HepG2 (cell line): ENCODE data around the gene SLC36A3. TPM values are rescaled to one million over a fixed set of nuclear protein-coding genes. Genes with fewer than 3 reads are reported as not detected.
A peak's percentile ranks its signal among the peaks of the same experiment; 100 is the strongest.

Source experiments
- AKAP8 ChIP-seq: sonication (generic); formaldehyde crosslinking; IDR thresholded peaks from 2 replicates; pipeline ENCODE4 v1.5.1; 2020; ENCODE audit warnings: mild to moderate bottlenecking, missing genetic modification reagents
- CEBPG ChIP-seq: IDR thresholded peaks from 2 replicates; pipeline ENCODE4 v1.6.1; 2016
- FOXK1 ChIP-seq: sonication (generic); formaldehyde crosslinking; IDR thresholded peaks from 2 replicates; pipeline ENCODE4 v1.4.0; 2020; ENCODE audit warnings: low read depth, missing genetic modification reagents, borderline replicate concordance
- FOXO4 ChIP-seq: sonication (generic); formaldehyde crosslinking; conservative IDR thresholded peaks from 2 replicates; pipeline ENCODE4 v1.8.1; 2023; ENCODE audit warnings: missing genetic modification reagents
- HMGXB3 ChIP-seq: sonication (generic); formaldehyde crosslinking; IDR thresholded peaks from 2 replicates; pipeline ENCODE4 v1.4.0; 2020; ENCODE audit warnings: missing genetic modification reagents, borderline replicate concordance
- HOXD1 ChIP-seq: sonication (generic); formaldehyde crosslinking; IDR thresholded peaks from 2 replicates; pipeline ENCODE4 v1.5.0; 2020; ENCODE audit warnings: missing genetic modification reagents
- PATZ1 ChIP-seq: sonication (generic); formaldehyde crosslinking; IDR thresholded peaks from 2 replicates; pipeline ENCODE4 v1.4.0; 2020; ENCODE audit warnings: missing genetic modification reagents
- PHB2 ChIP-seq: fragments of 450-650 bp; IDR thresholded peaks from 2 replicates; pipeline ENCODE4 v1.6.1; 2018; ENCODE audit not compliant: partially characterized antibody
- PREB ChIP-seq: sonication (generic); formaldehyde crosslinking; IDR thresholded peaks from 2 replicates; pipeline ENCODE4 v1.4.0; 2020; ENCODE audit warnings: missing genetic modification reagents
- SMARCC2 ChIP-seq: fragments of 450-650 bp; IDR thresholded peaks from 2 replicates; pipeline ENCODE4 v1.6.1; 2017; ENCODE audit warnings: antibody characterized with exemption, mild to moderate bottlenecking
- TEF ChIP-seq: sonication (generic); formaldehyde crosslinking; IDR thresholded peaks from 2 replicates; pipeline ENCODE4 v1.5.0; 2020; ENCODE audit warnings: missing genetic modification reagents
- TERF1 ChIP-seq: sonication (generic); formaldehyde crosslinking; IDR thresholded peaks from 2 replicates; pipeline ENCODE4 v1.8.0; 2022; ENCODE audit warnings: mild to moderate bottlenecking, missing genetic modification reagents, moderate library complexity
- WIZ ChIP-seq: sonication (generic); formaldehyde crosslinking; IDR thresholded peaks from 2 replicates; pipeline ENCODE4 v1.5.1; 2020; ENCODE audit warnings: mild to moderate bottlenecking, missing genetic modification reagents
- ZGPAT ChIP-seq: IDR thresholded peaks from 2 replicates; pipeline ENCODE4 v1.6.1; 2016; ENCODE audit warnings: mild to moderate bottlenecking
- ZMAT3 ChIP-seq: sonication (generic); formaldehyde crosslinking; conservative IDR thresholded peaks from 2 replicates; pipeline ENCODE4 v1.7.0; 2021; ENCODE audit warnings: missing genetic modification reagents
- ZNF432 ChIP-seq: sonication (generic); formaldehyde crosslinking; IDR thresholded peaks from 2 replicates; pipeline ENCODE4 v1.5.0; 2020; ENCODE audit warnings: missing genetic modification reagents, mild to moderate bottlenecking, borderline replicate concordance
- ZNF619 ChIP-seq: sonication (generic); formaldehyde crosslinking; IDR thresholded peaks from 2 replicates; pipeline ENCODE4 v1.4.0; 2020; ENCODE audit warnings: mild to moderate bottlenecking, missing genetic modification reagents
- ZNF720 ChIP-seq: sonication (generic); formaldehyde crosslinking; IDR thresholded peaks from 2 replicates; pipeline ENCODE4 v1.4.0; 2020; ENCODE audit warnings: missing genetic modification reagents
- polyA plus RNA-seq, 8 experiments: library from polyadenylated mRNA; depleted of rRNA in 3 of 8; stranded (reverse) in 7 of 8; unstranded in 1 of 8; fragments of >200 nt; fragmentation: Illumina TruSeq in 4 of 8; extraction: Trizol in 4 of 8; gene quantifications; 2 replicates each; pipeline versions ENCODE4 v1.2.1 to v1.2.3, GENCODE V29; 2011 to 2016; ENCODE audit warnings: low read depth in 4 of 8, missing spikeins in 1 of 8, mixed read lengths in 1 of 8; ENCODE audit not compliant: insufficient read depth in 1 of 8
- total RNA-seq, 5 experiments: library from RNA; depleted of rRNA; stranded (reverse); fragments of >200 nt; fragmentation: Illumina TruSeq; extraction: Trizol; gene quantifications; 2 replicates each; pipeline ENCODE4 v1.2.3, GENCODE V29; 2016; ENCODE audit warnings: low read depth in 1 of 5

The SLC36A3 gene
- total and polyA plus RNA-seq, 2 of the 13 experiments (the other 11 are each of a cell fraction or from before 2014, with no cell fraction given) = not detected

GRCh38 chr5:151239237-151239861, 64.2 kb downstream of the SLC36A3 start (continued):
- TF ChIP-seq HOXD1 (CRISPR knock-in tag) (no peak), FOXO4 (CRISPR knock-in tag) (no peak), PATZ1 (CRISPR knock-in tag) (no peak), ZNF720 (CRISPR knock-in tag) (no peak), HMGXB3 (CRISPR knock-in tag) (no peak), ZNF432 (CRISPR knock-in tag) (no peak), ZGPAT (no peak), SMARCC2 (no peak), PREB (CRISPR knock-in tag) (no peak), ZMAT3 (CRISPR knock-in tag) (no peak), TERF1 (CRISPR knock-in tag) (no peak), TEF (CRISPR knock-in tag) (no peak), WIZ (no peak), CEBPG (CRISPR knock-in tag) (no peak), ZNF619 (CRISPR knock-in tag) (no peak), PHB2 (no peak), AKAP8 (CRISPR knock-in tag) (no peak), FOXK1 (CRISPR knock-in tag) (0 out of 2 replicates have a peak, but pooled peaks have one; percentile 19)
